Parathyroid adenoma (tissue), 2 donors: ENCODE measurements around the gene RPL18.

Experiments
- H2AFZ ChIP-seq: fragments of 300-600 bp; sonication (generic); one replicate; pipeline ENCODE4 v1.7.0; 2017; ENCODE audit warnings: antibody characterized with exemption, mild to moderate bottlenecking
- H3K27ac ChIP-seq: fragments of 300-600 bp; sonication (generic); one replicate; pipeline ENCODE4 v1.7.0; 2017
- H3K27me3 ChIP-seq: fragments of 300-600 bp; sonication (generic); one replicate; pipeline ENCODE4 v1.7.0; 2017; ENCODE audit warnings: low read length; ENCODE audit not compliant: control insufficient read depth, insufficient read depth
- H3K36me3 ChIP-seq: fragments of 300-600 bp; sonication (generic); one replicate; pipeline ENCODE4 v1.7.0; 2017; ENCODE audit warnings: low read length; ENCODE audit not compliant: control insufficient read depth, insufficient read depth
- H3K4me1 ChIP-seq: fragments of 300-600 bp; sonication (generic); one replicate; pipeline ENCODE4 v1.7.0; 2017; ENCODE audit warnings: control low read depth
- H3K4me2 ChIP-seq: fragments of 300-600 bp; sonication (generic); one replicate; pipeline ENCODE4 v1.7.0; 2017; ENCODE audit warnings: low read length
- H3K4me3 ChIP-seq: fragments of 300-600 bp; sonication (generic); one replicate; pipeline ENCODE4 v1.7.0; 2017; ENCODE audit warnings: low read depth, low read length
- H3K79me2 ChIP-seq: fragments of 300-600 bp; sonication (generic); one replicate; pipeline ENCODE4 v1.7.0; 2017; ENCODE audit warnings: control low read depth
- H3K9ac ChIP-seq: fragments of 300-600 bp; sonication (generic); one replicate; pipeline ENCODE4 v1.7.0; 2017; ENCODE audit warnings: mild to moderate bottlenecking
- H3K9me3 ChIP-seq: fragments of 300-600 bp; sonication (generic); one replicate; pipeline ENCODE4 v1.7.0; 2017; ENCODE audit warnings: low read length; ENCODE audit not compliant: control insufficient read depth
- CTCF ChIP-seq: fragments of 300-600 bp; sonication (generic); IDR thresholded peaks from one replicate; pipeline ENCODE4 v1.7.0; 2017; ENCODE audit warnings: antibody characterized with exemption, mild to moderate bottlenecking
- donor health status: primary hyperparathyroidism.

The RPL18 gene

GRCh38 chr19:48630296-48631063, 11.5 kb upstream of the RPL18 start:
- Histone ChIP-seq H3K9ac (no peak overlapping the region), H3K4me3 (no peak overlapping the region), H3K4me2 (no peak overlapping the region), H3K27ac (peak overlapping the region; percentile 75), H2AFZ (no peak overlapping the region), H3K9me3 (no peaks in the 10 kb centered on the region), H3K36me3 (no peaks in the 10 kb centered on the region), H3K79me2 (no peaks in the 10 kb centered on the region), H3K27me3 (no peaks in the 10 kb centered on the region), H3K4me1 (peaks cover 44% of the 10 kb centered on the region)
- TF ChIP-seq CTCF = peak; percentile 31

GRCh38 chr19:48629599-48630295, 10.8 kb upstream of the RPL18 start:
- no peaks in the 10 kb centered on the region for H3K9me3 ChIP-seq
- no peaks in the 10 kb centered on the region for H3K27me3 ChIP-seq
- no peak overlapping the region for H3K27ac ChIP-seq
- no peak overlapping the region for H3K4me2 ChIP-seq
- no peaks in the 10 kb centered on the region for H3K36me3 ChIP-seq
- H3K4me1 ChIP-seq = peaks cover 40% of the 10 kb centered on the region
- no peaks in the 10 kb centered on the region for H3K79me2 ChIP-seq
- no peak overlapping the region for H3K4me3 ChIP-seq
- TF ChIP-seq CTCF = no peak
- no peak overlapping the region for H2AFZ ChIP-seq
- H3K9ac ChIP-seq = no peak overlapping the region

- Histone ChIP-seq H3K4me1 (peaks cover 39% of the 10 kb centered on the region), H2AFZ (no peak overlapping the region), H3K36me3 (no peaks in the 10 kb centered on the region), H3K4me3 (no peak overlapping the region), H3K79me2 (no peaks in the 10 kb centered on the region), H3K9ac (no peak overlapping the region), H3K9me3 (no peaks in the 10 kb centered on the region), H3K4me2 (no peak overlapping the region), H3K27me3 (no peaks in the 10 kb centered on the region), H3K27ac (no peak overlapping the region)
- TF ChIP-seq CTCF = no peak
Measured at GRCh38 chr19:48629297-48629598, 10.3 kb upstream of the RPL18 start.

- Histone ChIP-seq H3K79me2 (no peaks in the 10 kb centered on the region), H3K4me1 (peaks cover 34% of the 10 kb centered on the region), H3K27me3 (no peaks in the 10 kb centered on the region), H3K36me3 (no peaks in the 10 kb centered on the region), H3K4me3 (no peak overlapping the region), H3K9ac (no peak overlapping the region), H3K4me2 (no peak overlapping the region), H3K9me3 (no peaks in the 10 kb centered on the region), H3K27ac (no peak overlapping the region), H2AFZ (no peak overlapping the region)
- TF ChIP-seq CTCF = no peak
Measured at GRCh38 chr19:48628486-48629296, 9.7 kb upstream of the RPL18 start.
